ENCODE results near the gene ASMTL.

GRCh38 chrX:1492421-1493012 lies 39.8 kb upstream of the ASMTL start:
- TF ChIP-seq ARNT2 (CRISPR knock-in tag; IDR thresholded peaks at IDR 0.05; ENCODE audit: low read depth), result no peak
- TF ChIP-seq ZBTB46 (CRISPR knock-in tag; IDR thresholded peaks at IDR 0.05; ENCODE audit: borderline replicate concordance), result no peak
- TF ChIP-seq ZNF24 (IDR thresholded peaks at IDR 0.05), result no peak
- TF ChIP-seq CTCF (CRISPR knock-in tag; IDR thresholded peaks at IDR 0.05), result no peak
- no peak for TF ChIP-seq SNRNP70 (IDR thresholded peaks at IDR 0.05; ENCODE audit: low read depth, low read length)
- no peak for TF ChIP-seq NR2C2 (CRISPR knock-in tag; IDR thresholded peaks at IDR 0.05; ENCODE audit: borderline replicate concordance)
- no peak for TF ChIP-seq KDM5B (CRISPR knock-in tag; IDR thresholded peaks at IDR 0.05; ENCODE audit: borderline replicate concordance)
- TF ChIP-seq NFIC (IDR thresholded peaks at IDR 0.05; ENCODE audit: low read length), result no peak
- TF ChIP-seq GTF2F1 (IDR thresholded peaks at IDR 0.05; ENCODE audit: low read length), result no peak
